SK-N-SH (cell line): ENCODE results near the gene RFC4. TPM values are rescaled to one million over a fixed set of nuclear protein-coding genes. Genes with fewer than 3 reads are reported as not detected.

Source experiments
- CTCF ChIA-PET: fragments of 300-600, 350-600 bp; formaldehyde crosslinking; extraction: SDS; loops from one replicate; lab custom pipeline; 2021; lab: Yijun Ruan, JAX
- POLR2A ChIA-PET: fragments of 350-600 bp; sonication (Branson Sonifier 250); formaldehyde crosslinking; extraction: SDS; loops from one replicate; lab custom pipeline; 2020; ENCODE audit warnings: antibody characterized with exemption, inconsistent platforms; lab: Yijun Ruan, JAX
- DNase-seq: peaks from one replicate; pipeline ENCODE4 v3.0.0; 2012
- H2AFZ ChIP-seq: fragments of 200-600 bp; sonication (generic); 2 replicates; pipeline ENCODE4 v1.8.1; 2016; ENCODE audit warnings: antibody characterized with exemption, mild to moderate bottlenecking, low read depth
- H3F3A ChIP-seq: fragments of 200-600 bp; sonication (generic); replicated peaks from 2 replicates; pipeline ENCODE3; 2016; ENCODE audit warnings: antibody characterized with exemption, mild to moderate bottlenecking; ENCODE audit not compliant: insufficient read depth
- H3K27ac ChIP-seq, 2 experiments: fragments of 200-500 bp in 1 of 2; fragments of 200-600 bp in 1 of 2; sonication (Bioruptor generic) in 1 of 2; sonication (generic), shearing (Covaris generic) in 1 of 2; 2 replicates each; pipeline versions ENCODE4 v1.5.1 to v1.6.1; 2014 to 2016; ENCODE audit warnings: low read depth in 2 of 2, inconsistent platforms in 1 of 2, low read length in 1 of 2, mild to moderate bottlenecking in 1 of 2, mixed read lengths in 1 of 2
- H3K27me3 ChIP-seq: fragments of 200-600 bp; sonication (generic), shearing (Covaris generic); 2 replicates; pipeline ENCODE4 v1.6.1; 2016; ENCODE audit warnings: mixed run types; ENCODE audit not compliant: insufficient read depth
- H3K36me3 ChIP-seq, 2 experiments: fragments of 200-500 bp in 1 of 2; fragments of 200-600 bp in 1 of 2; sonication (Bioruptor generic) in 1 of 2; sonication (generic) in 1 of 2; replicated peaks in 1 of 2; 2 replicates each; pipeline versions ENCODE3 to v1.5.1; 2014 to 2016; ENCODE audit warnings: low read length in 1 of 2, mild to moderate bottlenecking in 1 of 2; ENCODE audit not compliant: insufficient read depth in 2 of 2, control insufficient read depth in 1 of 2
- H3K4me1 ChIP-seq, 2 experiments: fragments of 200-500 bp in 1 of 2; fragments of 200-600 bp in 1 of 2; sonication (Bioruptor generic) in 1 of 2; sonication (generic), shearing (Covaris generic) in 1 of 2; 2 replicates each; pipeline versions ENCODE4 v1.5.1 to v1.6.1; 2014 to 2016; ENCODE audit warnings: low read depth in 1 of 2, low read length in 1 of 2, mixed run types in 1 of 2; ENCODE audit not compliant: insufficient read depth in 2 of 2, control insufficient read depth in 1 of 2
- H3K4me2 ChIP-seq: fragments of 200-600 bp; sonication (generic), shearing (Covaris generic); 2 replicates; pipeline ENCODE4 v1.6.1; 2017; ENCODE audit warnings: mixed run types
- H3K4me3 ChIP-seq, 2 experiments: fragments of 200-500 bp in 1 of 2; fragments of 200-600 bp in 1 of 2; sonication (Bioruptor generic) in 1 of 2; sonication (generic), shearing (Covaris generic) in 1 of 2; 2 replicates each; pipeline versions ENCODE4 v1.5.1 to v1.8.1; 2014 to 2016; ENCODE audit warnings: low read depth in 2 of 2, inconsistent platforms in 1 of 2, low read length in 1 of 2, mild to moderate bottlenecking in 1 of 2, mixed read lengths in 1 of 2, moderate library complexity in 1 of 2
- H3K79me2 ChIP-seq: fragments of 200-600 bp; sonication (generic); 2 replicates; pipeline ENCODE4 v1.8.1; 2017; ENCODE audit warnings: mild to moderate bottlenecking; ENCODE audit not compliant: insufficient read depth
- H3K9ac ChIP-seq: fragments of 200-600 bp; sonication (generic); 2 replicates; pipeline ENCODE4 v1.6.1; 2017; ENCODE audit warnings: mixed run types
- H3K9me2 ChIP-seq: fragments of 200-600 bp; sonication (generic); 2 replicates; pipeline ENCODE4 v1.6.1; 2017; ENCODE audit warnings: mixed run types
- H3K9me3 ChIP-seq: fragments of 200-600 bp; sonication (generic); 2 replicates; pipeline ENCODE4 v1.6.1; 2017; ENCODE audit warnings: mixed run types, mild to moderate bottlenecking, moderate library complexity
- H4K20me1 ChIP-seq: fragments of 200-600 bp; sonication (generic); 2 replicates; pipeline ENCODE4 v1.6.1; 2017; ENCODE audit warnings: mild to moderate bottlenecking, mixed run types; ENCODE audit not compliant: insufficient read depth
- CHD2 ChIP-seq: fragments of 150-350 bp; IDR thresholded peaks from 2 replicates; pipeline ENCODE4 v1.6.1; 2018; ENCODE audit warnings: low read length; ENCODE audit not compliant: partially characterized antibody
- ELF1 ChIP-seq: IDR thresholded peaks from 2 replicates; pipeline ENCODE4 v1.4.0; 2012
- EP300 ChIP-seq, 2 experiments: IDR thresholded peaks; 2 replicates each; pipeline versions ENCODE4 v1.4.0 to v1.6.1; 2012; ENCODE audit warnings: borderline replicate concordance in 1 of 2, low read depth in 1 of 2, low read length in 1 of 2
- EZH2phosphoT487 ChIP-seq: fragments of 200-600 bp; sonication (generic); IDR thresholded peaks from 2 replicates; pipeline ENCODE4 v1.6.1; 2017; ENCODE audit warnings: low read depth, mixed run types, mild to moderate bottlenecking, antibody characterized with exemption, moderate library complexity, borderline replicate concordance
- GABPA ChIP-seq: IDR thresholded peaks from 2 replicates; pipeline ENCODE4 v1.4.0; 2012; ENCODE audit warnings: low read depth, mild to moderate bottlenecking
- JUND ChIP-seq: IDR thresholded peaks from 2 replicates; pipeline ENCODE4 v1.4.0; 2012
- MEF2A ChIP-seq: IDR thresholded peaks from 2 replicates; pipeline ENCODE4 v1.4.0; 2012; ENCODE audit warnings: low read depth, borderline replicate concordance
- MXI1 ChIP-seq: IDR thresholded peaks from 2 replicates; pipeline ENCODE4 v1.6.1; 2012; ENCODE audit warnings: mild to moderate bottlenecking, low read depth, low read length, improper control_type of control experiment
- RCOR1 ChIP-seq: fragments of 150-350 bp; IDR thresholded peaks from 2 replicates; pipeline ENCODE4 v1.6.1; 2017; ENCODE audit warnings: antibody characterized with exemption, low read length
- SIN3A ChIP-seq: IDR thresholded peaks from 2 replicates; pipeline ENCODE4 v1.6.1; 2012; ENCODE audit warnings: low read depth, mild to moderate bottlenecking, low read length, moderate library complexity, borderline replicate concordance
- SMC3 ChIP-seq: IDR thresholded peaks from 2 replicates; pipeline ENCODE4 v1.6.1; 2012; ENCODE audit warnings: low read depth, low read length, improper control_type of control experiment
- TAF1 ChIP-seq: IDR thresholded peaks from 2 replicates; pipeline ENCODE4 v1.6.1; 2012; ENCODE audit warnings: low read depth, mild to moderate bottlenecking, low read length, moderate library complexity, borderline replicate concordance
- WGBS: methylation state at CpG from one replicate; pipeline ENCODE4 v1.1.6; 2017; ENCODE audit warnings: low lambda C conversion rate; 5-methylcytosine and 5-hydroxymethylcytosine counted together
- polyA plus RNA-seq, 3 experiments: library from polyadenylated mRNA; depleted of rRNA; stranded (reverse); fragments of >200 nt; gene quantifications; 2 replicates each; pipeline ENCODE4 v1.2.3, GENCODE V29; 2012
- TF ChIP-seq, protein P1 (sequence below): IDR thresholded peaks from 2 replicates; pipeline ENCODE4 v1.6.1; 2012; ENCODE audit warnings: mild to moderate bottlenecking, low read depth, low read length, moderate library complexity
- TF ChIP-seq, protein P2 (sequence below): IDR thresholded peaks from 2 replicates; pipeline ENCODE4; 2012
- TF ChIP-seq, protein P3 (sequence below): fragments of 150-350 bp; IDR thresholded peaks from 2 replicates; pipeline ENCODE4 v1.6.1; 2017; ENCODE audit warnings: antibody characterized with exemption, low read length, low read depth, borderline replicate concordance
- TF ChIP-seq, protein P4 (sequence below): fragments of 150-350 bp; IDR thresholded peaks from 2 replicates; pipeline ENCODE4 v1.6.1; 2016; ENCODE audit warnings: mild to moderate bottlenecking, low read depth, low read length

RFC4 gene
- polyA plus RNA-seq, 1 of the 3 experiments (the other 2 are of a cell fraction) = 13.1 TPM

DNA sequence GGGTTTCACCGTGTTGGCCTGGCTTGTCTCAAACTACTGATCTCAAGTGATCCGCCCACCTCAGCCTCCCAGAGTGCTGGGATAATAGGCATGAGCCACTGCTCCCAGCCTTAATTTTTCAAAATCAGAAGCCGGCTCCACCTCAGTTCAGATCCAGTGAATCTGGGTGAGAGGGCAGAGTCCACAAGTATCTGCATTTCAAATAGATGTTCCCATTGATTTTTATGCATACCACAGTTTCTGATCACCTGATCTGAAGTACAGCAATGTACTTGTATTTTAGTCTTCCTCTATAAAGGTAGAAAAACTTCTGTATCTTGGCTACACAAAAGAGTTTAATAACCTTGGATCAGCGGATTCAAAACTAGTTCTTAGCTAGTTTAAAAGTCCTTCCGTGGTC lies 27.1 kb downstream of the RFC4 start:
- no peak overlapping the region for H2AFZ ChIP-seq
- no peak overlapping the region for H3K4me3 ChIP-seq
- H3K4me2 ChIP-seq = no peak overlapping the region
- CTCF ChIA-PET = interaction anchor here (0.9 to 1.1 kb wide), 2 partner anchors 164 to 165 kb away, joined by 4 to 5 read pairs; no protein-coding TSS in a partner anchor
- H3K4me1 ChIP-seq = peaks cover 0 to 2% of the 10 kb centered on the region in 2 experiments; a peak in 1 of 4 replicates
- peaks cover 6% of the 10 kb centered on the region for H3F3A ChIP-seq
- POLR2A ChIA-PET = interaction anchor here (0.7 kb wide), 1 partner anchor 30 kb away, joined by 3 read pairs; no protein-coding TSS in a partner anchor
- peaks cover 1 to 2% of the 10 kb centered on the region in 2 experiments for H3K36me3 ChIP-seq
- TF ChIP-seq, protein P1, sequence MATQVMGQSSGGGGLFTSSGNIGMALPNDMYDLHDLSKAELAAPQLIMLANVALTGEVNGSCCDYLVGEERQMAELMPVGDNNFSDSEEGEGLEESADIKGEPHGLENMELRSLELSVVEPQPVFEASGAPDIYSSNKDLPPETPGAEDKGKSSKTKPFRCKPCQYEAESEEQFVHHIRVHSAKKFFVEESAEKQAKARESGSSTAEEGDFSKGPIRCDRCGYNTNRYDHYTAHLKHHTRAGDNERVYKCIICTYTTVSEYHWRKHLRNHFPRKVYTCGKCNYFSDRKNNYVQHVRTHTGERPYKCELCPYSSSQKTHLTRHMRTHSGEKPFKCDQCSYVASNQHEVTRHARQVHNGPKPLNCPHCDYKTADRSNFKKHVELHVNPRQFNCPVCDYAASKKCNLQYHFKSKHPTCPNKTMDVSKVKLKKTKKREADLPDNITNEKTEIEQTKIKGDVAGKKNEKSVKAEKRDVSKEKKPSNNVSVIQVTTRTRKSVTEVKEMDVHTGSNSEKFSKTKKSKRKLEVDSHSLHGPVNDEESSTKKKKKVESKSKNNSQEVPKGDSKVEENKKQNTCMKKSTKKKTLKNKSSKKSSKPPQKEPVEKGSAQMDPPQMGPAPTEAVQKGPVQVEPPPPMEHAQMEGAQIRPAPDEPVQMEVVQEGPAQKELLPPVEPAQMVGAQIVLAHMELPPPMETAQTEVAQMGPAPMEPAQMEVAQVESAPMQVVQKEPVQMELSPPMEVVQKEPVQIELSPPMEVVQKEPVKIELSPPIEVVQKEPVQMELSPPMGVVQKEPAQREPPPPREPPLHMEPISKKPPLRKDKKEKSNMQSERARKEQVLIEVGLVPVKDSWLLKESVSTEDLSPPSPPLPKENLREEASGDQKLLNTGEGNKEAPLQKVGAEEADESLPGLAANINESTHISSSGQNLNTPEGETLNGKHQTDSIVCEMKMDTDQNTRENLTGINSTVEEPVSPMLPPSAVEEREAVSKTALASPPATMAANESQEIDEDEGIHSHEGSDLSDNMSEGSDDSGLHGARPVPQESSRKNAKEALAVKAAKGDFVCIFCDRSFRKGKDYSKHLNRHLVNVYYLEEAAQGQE = no peak
- no peak for TF ChIP-seq GABPA
- no peak for TF ChIP-seq EZH2phosphoT487
- TF ChIP-seq TAF1 = no peak
- no peak for TF ChIP-seq JUND
- no peak for TF ChIP-seq RCOR1
- TF ChIP-seq SIN3A = no peak
- TF ChIP-seq, protein P2, sequence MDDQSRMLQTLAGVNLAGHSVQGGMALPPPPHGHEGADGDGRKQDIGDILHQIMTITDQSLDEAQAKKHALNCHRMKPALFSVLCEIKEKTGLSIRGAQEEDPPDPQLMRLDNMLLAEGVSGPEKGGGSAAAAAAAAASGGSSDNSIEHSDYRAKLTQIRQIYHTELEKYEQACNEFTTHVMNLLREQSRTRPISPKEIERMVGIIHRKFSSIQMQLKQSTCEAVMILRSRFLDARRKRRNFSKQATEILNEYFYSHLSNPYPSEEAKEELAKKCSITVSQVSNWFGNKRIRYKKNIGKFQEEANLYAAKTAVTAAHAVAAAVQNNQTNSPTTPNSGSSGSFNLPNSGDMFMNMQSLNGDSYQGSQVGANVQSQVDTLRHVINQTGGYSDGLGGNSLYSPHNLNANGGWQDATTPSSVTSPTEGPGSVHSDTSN = no peak
- TF ChIP-seq MEF2A = no peak
- TF ChIP-seq ELF1 = no peak
- no peak for TF ChIP-seq EP300 (IDR thresholded peaks at IDR 0.05; ENCODE audit: borderline replicate concordance in 1 of 2, low read depth in 1 of 2, low read length in 1 of 2)
- no peak for TF ChIP-seq CHD2
- no peak for TF ChIP-seq SMC3
- TF ChIP-seq MXI1 = no peak
- TF ChIP-seq, protein P3, sequence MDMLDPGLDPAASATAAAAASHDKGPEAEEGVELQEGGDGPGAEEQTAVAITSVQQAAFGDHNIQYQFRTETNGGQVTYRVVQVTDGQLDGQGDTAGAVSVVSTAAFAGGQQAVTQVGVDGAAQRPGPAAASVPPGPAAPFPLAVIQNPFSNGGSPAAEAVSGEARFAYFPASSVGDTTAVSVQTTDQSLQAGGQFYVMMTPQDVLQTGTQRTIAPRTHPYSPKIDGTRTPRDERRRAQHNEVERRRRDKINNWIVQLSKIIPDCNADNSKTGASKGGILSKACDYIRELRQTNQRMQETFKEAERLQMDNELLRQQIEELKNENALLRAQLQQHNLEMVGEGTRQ = no peak
- TF ChIP-seq, protein P4, sequence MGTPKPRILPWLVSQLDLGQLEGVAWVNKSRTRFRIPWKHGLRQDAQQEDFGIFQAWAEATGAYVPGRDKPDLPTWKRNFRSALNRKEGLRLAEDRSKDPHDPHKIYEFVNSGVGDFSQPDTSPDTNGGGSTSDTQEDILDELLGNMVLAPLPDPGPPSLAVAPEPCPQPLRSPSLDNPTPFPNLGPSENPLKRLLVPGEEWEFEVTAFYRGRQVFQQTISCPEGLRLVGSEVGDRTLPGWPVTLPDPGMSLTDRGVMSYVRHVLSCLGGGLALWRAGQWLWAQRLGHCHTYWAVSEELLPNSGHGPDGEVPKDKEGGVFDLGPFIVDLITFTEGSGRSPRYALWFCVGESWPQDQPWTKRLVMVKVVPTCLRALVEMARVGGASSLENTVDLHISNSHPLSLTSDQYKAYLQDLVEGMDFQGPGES = no peak
- H4K20me1 ChIP-seq = peaks cover 5% of the 10 kb centered on the region
- no peak for DNase-seq
- 87% methylated on average over 5 of the region's 5 CpGs for WGBS
- peaks cover 9% of the 10 kb centered on the region for H3K79me2 ChIP-seq
- no peaks in the 10 kb centered on the region for H3K27me3 ChIP-seq
- H3K9me2 ChIP-seq = no peaks in the 10 kb centered on the region
- no peaks in the 10 kb centered on the region for H3K9me3 ChIP-seq
- no peak overlapping the region for H3K27ac ChIP-seq
- H3K9ac ChIP-seq = no peak overlapping the region
